Measurements from ENCODE around the gene UQCRFS1.
A peak's percentile ranks its signal among the peaks of the same experiment; 100 is the strongest.
"Not testable (repeated sequence)": the region's sequence is repeated elsewhere in the genome, so short reads cannot be mapped to it uniquely, and the experiment has no call there.

The UQCRFS1 gene

DNA sequence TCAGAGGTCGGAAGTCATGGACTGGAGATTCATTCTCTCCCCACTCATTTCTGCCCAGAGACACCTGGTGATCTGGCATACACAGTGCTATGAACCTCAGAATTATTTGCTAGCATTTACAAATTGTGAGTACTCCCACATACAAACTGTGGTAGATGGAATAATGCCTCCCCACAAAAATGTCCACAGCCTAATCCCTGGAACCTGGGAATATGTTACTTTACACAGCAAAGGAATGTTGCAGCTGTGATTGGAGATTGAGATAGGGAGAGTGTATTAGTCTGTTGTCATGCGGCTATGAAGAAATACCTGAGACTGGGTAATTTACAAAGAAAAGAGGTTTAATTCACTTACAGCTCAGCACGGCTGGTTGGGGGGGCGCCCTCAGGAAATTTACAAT is 3.1 kb upstream of the UQCRFS1 start:
- peaks cover 4% of the 10 kb centered on the region; the same call in 1 of the 2 replicates for H3K9me3 ChIP-seq
- peaks cover 7% of the 10 kb centered on the region for H3K36me3 ChIP-seq
- H3K4me2 ChIP-seq: no peak overlapping the region
- no peaks in the 10 kb centered on the region for H3K27me3 ChIP-seq
- peaks cover 18% of the 10 kb centered on the region; the same call in 1 of the 2 replicates for H4K20me1 ChIP-seq
- peaks cover 18% of the 10 kb centered on the region for H3K4me1 ChIP-seq
- H3K9ac ChIP-seq: no peak overlapping the region
- no peak for TF ChIP-seq Cebpa-rat (IDR thresholded peaks at IDR 0.05)
- no peak overlapping the region for H3K4me3 ChIP-seq
- H3K27ac ChIP-seq: no peak overlapping the region

DNA sequence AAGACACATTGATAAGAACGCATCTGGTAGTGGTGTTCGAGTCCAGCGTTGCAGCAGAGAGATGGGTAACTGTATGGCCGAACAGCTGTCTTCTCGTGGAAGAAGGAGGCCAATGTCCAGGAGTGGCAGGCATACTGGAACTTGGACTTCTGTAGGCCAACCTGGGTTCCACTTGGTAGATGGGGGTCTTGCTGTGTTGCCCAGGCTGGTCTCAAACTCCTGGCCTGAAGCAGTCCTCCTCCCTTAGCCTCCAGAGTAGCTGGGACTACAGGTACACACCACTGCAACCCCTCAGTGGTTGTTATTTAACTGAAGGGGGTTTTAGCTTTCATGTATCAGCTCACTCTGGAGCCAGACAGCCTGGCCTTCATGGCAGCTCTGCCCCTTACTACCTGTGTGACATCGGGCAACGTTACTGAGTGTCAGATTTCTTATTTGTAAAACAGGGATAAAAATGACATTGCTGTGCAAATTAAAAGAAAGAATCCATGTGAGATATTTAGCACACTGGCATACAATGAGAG is 2.4 kb upstream of the UQCRFS1 start:
- no peak for TF ChIP-seq Cebpa-rat (IDR thresholded peaks at IDR 0.05)
- H3K9ac ChIP-seq: no peak overlapping the region
- H3K27me3 ChIP-seq: no peaks in the 10 kb centered on the region
- H4K20me1 ChIP-seq: peaks cover 18% of the 10 kb centered on the region; the same call in 1 of the 2 replicates
- H3K36me3 ChIP-seq: peaks cover 12% of the 10 kb centered on the region
- peaks cover 8% of the 10 kb centered on the region; the same call in 1 of the 2 replicates for H3K9me3 ChIP-seq
- no peak overlapping the region for H3K4me3 ChIP-seq
- no peak overlapping the region for H3K27ac ChIP-seq
- no peak overlapping the region for H3K4me2 ChIP-seq
- H3K4me1 ChIP-seq: peaks cover 18% of the 10 kb centered on the region

DNA sequence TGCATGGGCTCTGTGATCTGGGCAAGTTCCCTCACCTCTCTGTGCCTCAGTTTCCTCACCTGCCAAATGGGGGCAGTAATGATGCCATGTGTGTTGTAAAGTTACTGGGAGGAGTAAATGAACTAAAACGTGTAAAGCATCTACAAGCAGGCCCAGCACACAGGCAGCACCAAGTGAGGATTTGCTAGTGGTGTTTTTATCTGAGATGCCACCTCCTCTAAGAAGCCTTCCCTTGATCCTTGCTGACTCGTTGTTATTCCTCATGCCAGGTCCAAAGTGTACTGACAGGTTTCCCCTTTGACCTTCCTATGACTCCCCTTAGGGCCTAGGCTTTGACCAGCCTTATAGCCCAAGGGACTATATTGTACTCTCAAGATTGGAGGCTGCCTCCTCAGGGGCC is 1.5 kb upstream of the UQCRFS1 start:
- Histone ChIP-seq H3K4me2 (no peak overlapping the region), H3K9ac (no peak overlapping the region), H4K20me1 (peaks cover 28% of the 10 kb centered on the region), H3K4me1 (peaks cover 21% of the 10 kb centered on the region), H3K27me3 (no peaks in the 10 kb centered on the region), H3K27ac (no peak overlapping the region), H3K36me3 (peaks cover 17% of the 10 kb centered on the region), H3K4me3 (no peak overlapping the region), H3K9me3 (peaks cover 8% of the 10 kb centered on the region; the same call in 1 of the 2 replicates)
- no peak for TF ChIP-seq Cebpa-rat (IDR thresholded peaks at IDR 0.05)

DNA sequence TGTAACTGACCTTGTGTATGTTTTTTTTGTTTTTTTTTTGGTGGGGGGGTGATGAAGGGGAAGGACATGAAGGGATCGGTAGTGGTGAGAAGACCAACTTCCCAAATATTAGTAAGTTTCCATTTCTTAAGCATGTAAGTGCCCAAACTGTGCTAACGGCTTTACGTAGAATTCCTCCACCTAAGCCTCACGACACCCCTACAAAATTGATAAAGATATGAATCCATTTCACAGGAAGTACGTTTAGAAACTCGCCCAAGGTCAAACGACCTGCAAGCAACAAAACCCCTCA is 649 bp downstream of the UQCRFS1 start:
- no peak for TF ChIP-seq Cebpa-rat (IDR thresholded peaks at IDR 0.05)
- H4K20me1 ChIP-seq: peaks cover 49% of the 10 kb centered on the region
- peaks cover 29% of the 10 kb centered on the region for H3K36me3 ChIP-seq
- H3K9ac ChIP-seq: peak overlapping the region; percentile 100
- H3K4me3 ChIP-seq: peak overlapping the region; percentile 100
- peaks cover 8% of the 10 kb centered on the region; the same call in 1 of the 2 replicates for H3K9me3 ChIP-seq
- no peaks in the 10 kb centered on the region for H3K27me3 ChIP-seq
- H3K27ac ChIP-seq: peak overlapping the region; percentile 100
- peaks cover 21% of the 10 kb centered on the region for H3K4me1 ChIP-seq
- peak overlapping the region; percentile 92 for H3K4me2 ChIP-seq

- H3K4me3 ChIP-seq: peak overlapping the region; percentile 100
- H3K9ac ChIP-seq: peak overlapping the region; percentile 100
- H3K9me3 ChIP-seq: peaks cover 8% of the 10 kb centered on the region; the same call in 1 of the 2 replicates
- H3K4me2 ChIP-seq: peak overlapping the region; percentile 92
- no peaks in the 10 kb centered on the region for H3K27me3 ChIP-seq
- peaks cover 34% of the 10 kb centered on the region for H3K36me3 ChIP-seq
- H3K27ac ChIP-seq: peak overlapping the region; percentile 100
- peaks cover 55% of the 10 kb centered on the region for H4K20me1 ChIP-seq
- H3K4me1 ChIP-seq: peaks cover 21% of the 10 kb centered on the region
- no peak for TF ChIP-seq Cebpa-rat (IDR thresholded peaks at IDR 0.05)
These were observed 1.2 kb downstream of the UQCRFS1 start for GRCh38 chr19:29211562-29212355.

DNA sequence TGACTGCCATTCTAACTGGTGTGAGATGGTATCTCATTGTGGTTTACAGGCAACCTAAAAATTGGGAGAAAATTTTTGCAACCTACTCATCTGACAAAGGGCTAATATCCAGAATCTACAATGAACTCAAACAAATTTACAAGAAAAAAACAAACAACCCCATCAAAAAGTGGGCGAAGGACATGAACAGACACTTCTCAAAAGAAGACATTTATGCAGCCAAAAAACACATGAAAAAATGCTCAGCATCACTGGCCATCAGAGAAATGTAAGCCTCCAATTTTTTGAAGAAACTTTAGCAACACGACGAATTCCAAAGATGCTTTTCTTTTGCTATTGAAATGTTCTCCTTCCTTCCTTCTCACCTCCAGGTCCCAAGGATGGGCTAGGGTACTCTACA is 1.9 kb downstream of the UQCRFS1 start:
- not testable (repeated sequence) for H3K9me3 ChIP-seq, H3K27me3 ChIP-seq, H3K27ac ChIP-seq, H3K9ac ChIP-seq
- peaks cover 42% of the 10 kb centered on the region for H3K36me3 ChIP-seq
- H4K20me1 ChIP-seq: peaks cover 62% of the 10 kb centered on the region
- H3K4me1 ChIP-seq: peaks cover 21% of the 10 kb centered on the region
- H3K4me2 ChIP-seq: peak overlapping the region; percentile 92
- peak overlapping the region; percentile 100 for H3K4me3 ChIP-seq

- not testable (repeated sequence) for H3K27ac ChIP-seq, H3K4me2 ChIP-seq, H3K9ac ChIP-seq, H3K9me3 ChIP-seq, H3K27me3 ChIP-seq, H3K4me3 ChIP-seq
- H3K36me3 ChIP-seq: peaks cover 47% of the 10 kb centered on the region
- H4K20me1 ChIP-seq: peaks cover 67% of the 10 kb centered on the region
- peaks cover 21% of the 10 kb centered on the region for H3K4me1 ChIP-seq
These were observed 2.4 kb downstream of the UQCRFS1 start for GRCh38 chr19:29210502-29210901.

DNA sequence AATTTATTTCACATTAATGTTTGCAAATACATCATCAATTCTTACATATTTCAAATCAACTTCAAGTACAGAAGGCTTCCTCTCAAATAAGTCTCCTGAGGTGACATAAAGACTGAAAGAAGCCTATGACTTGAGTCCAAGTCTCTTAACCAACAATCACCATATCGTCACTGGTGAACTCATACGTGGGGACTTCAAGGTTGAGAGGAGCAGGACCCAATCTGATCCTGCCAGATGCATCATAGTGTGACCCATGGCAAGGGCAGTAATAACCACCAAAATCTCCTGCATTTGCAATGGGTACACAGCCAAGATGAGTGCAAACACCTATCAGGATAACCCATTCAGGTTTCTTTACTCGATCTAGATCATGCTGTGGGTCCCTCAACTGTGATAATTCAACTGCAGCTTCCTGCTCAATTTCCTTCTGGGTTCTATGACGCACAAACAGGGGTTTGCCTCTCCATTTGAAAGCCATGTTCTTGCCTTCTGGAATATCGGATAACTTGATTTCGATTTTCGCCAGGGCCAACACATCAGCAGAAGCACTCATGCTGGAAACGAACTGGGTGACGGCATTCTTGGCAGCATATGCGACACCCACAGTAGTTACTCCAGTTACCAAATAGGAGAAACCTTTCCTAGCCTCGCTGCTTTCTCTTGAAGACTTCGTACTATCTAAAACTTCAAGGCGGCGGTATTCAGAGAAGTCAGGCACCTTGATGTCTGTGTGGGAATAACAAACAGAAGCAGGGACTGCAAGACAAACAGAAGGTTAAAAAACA is 5.4 kb downstream of the UQCRFS1 start:
- not testable (repeated sequence) for H3K4me2 ChIP-seq, H3K9ac ChIP-seq, H3K4me3 ChIP-seq, H3K27ac ChIP-seq, H3K27me3 ChIP-seq, H3K9me3 ChIP-seq
- Histone ChIP-seq H4K20me1 (peaks cover 89% of the 10 kb centered on the region), H3K36me3 (peaks cover 60% of the 10 kb centered on the region), H3K4me1 (peaks cover 12% of the 10 kb centered on the region)

DNA sequence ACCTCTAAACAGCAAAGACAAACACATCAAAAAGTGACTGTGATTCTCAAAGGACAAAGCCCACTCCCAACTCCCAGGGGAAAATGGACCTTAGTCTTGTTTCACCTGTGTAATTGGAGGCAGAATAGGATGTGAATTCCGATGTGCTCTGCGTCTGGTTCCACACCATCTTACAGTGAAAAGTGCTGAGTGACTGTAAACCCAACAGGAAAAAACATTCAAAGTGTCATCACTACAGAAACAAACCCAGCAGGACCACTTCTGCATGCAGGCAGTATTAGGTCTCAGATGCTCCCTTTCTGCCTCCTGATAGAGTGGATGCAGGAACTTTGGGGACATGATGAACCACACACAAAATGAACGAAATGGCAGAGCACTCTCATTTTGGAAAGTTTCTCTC is 6.5 kb downstream of the UQCRFS1 start:
- H3K27ac ChIP-seq: no peak overlapping the region
- no peak overlapping the region for H3K4me3 ChIP-seq
- no peak overlapping the region for H3K4me2 ChIP-seq
- H4K20me1 ChIP-seq: peaks cover 78% of the 10 kb centered on the region
- no peak for TF ChIP-seq Cebpa-rat (IDR thresholded peaks at IDR 0.05)
- no peaks in the 10 kb centered on the region for H3K27me3 ChIP-seq
- peaks cover 57% of the 10 kb centered on the region for H3K36me3 ChIP-seq
- no peak overlapping the region for H3K9ac ChIP-seq
- H3K4me1 ChIP-seq: peaks cover 6% of the 10 kb centered on the region; the same call in 1 of the 2 replicates
- H3K9me3 ChIP-seq: peaks cover 8% of the 10 kb centered on the region; the same call in 1 of the 2 replicates

DNA sequence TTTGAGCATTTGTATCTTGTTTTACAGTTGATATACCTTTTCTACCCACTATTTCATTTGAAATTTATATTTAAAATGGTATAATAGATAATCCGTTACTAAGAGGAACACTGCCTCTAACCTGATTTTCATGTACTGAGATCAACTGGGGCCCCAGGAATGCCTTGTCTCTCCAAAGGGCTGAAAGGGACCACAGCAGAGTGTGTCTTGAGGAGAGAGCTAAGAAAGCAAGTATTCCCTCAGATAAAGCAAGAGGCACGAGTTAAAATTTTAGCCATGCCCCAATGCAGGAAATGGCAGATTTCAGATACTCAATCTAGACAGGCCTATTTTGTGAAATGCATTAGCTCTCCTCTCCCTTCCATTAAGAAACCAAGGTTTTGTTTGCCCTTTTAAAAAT is 10.7 kb downstream of the UQCRFS1 start:
- H3K9me3 ChIP-seq: peaks cover 19% of the 10 kb centered on the region
- H4K20me1 ChIP-seq: peaks cover 42% of the 10 kb centered on the region
- H3K4me3 ChIP-seq: no peak overlapping the region
- no peak for TF ChIP-seq Cebpa-rat (IDR thresholded peaks at IDR 0.05)
- H3K27ac ChIP-seq: no peak overlapping the region
- H3K4me1 ChIP-seq: no peaks in the 10 kb centered on the region
- H3K27me3 ChIP-seq: no peaks in the 10 kb centered on the region
- H3K9ac ChIP-seq: no peak overlapping the region
- H3K4me2 ChIP-seq: no peak overlapping the region
- H3K36me3 ChIP-seq: peaks cover 31% of the 10 kb centered on the region
